HL-60/S4 treated with retinoic acid at 250 ng/mL for 4 days and 3 days (cell line): ENCODE results near the gene SNCA.

Experiments
- in situ Hi-C: fragments of 300-500 bp; cut with MboI; formaldehyde crosslinking; loops from 2 replicates; pipeline ENCODE4 v1.7.0; 2022; ENCODE audit warnings: low sequenced_read_pairs

SNCA gene

GRCh38 chr4:89836897-89837384 lies at the start of gene SNCA:
Gene SNCA, minus strand, starts transcription at chr4:89837161. Its CDS starts 1,494 bp downstream, at chr4:89835667.
- in situ Hi-C loops, result no loop called here

GRCh38 chr4:89879215-89879614 lies 42.3 kb upstream of the SNCA start:
- in situ Hi-C loops, result no loop called here

DNA sequence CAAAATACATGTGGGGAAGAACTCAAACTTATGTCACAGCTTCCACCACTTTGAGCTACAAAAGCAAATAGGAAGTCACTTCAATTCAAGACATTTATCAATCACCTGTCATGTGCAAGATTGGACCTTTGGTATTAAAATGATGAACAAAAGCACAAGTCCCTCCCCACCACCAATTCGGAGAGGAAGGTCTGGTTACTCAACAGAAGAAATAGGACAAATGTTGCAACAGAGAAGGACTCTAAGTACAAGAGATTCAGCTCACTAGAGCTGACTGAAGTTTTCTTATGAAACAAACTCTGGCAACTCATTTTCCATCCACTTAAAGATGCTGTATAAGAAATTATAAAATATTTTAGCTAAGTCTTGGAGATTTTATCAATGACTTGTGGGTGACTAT lies 41.6 kb upstream of the SNCA start:
- in situ Hi-C loops, result no loop called here

DNA sequence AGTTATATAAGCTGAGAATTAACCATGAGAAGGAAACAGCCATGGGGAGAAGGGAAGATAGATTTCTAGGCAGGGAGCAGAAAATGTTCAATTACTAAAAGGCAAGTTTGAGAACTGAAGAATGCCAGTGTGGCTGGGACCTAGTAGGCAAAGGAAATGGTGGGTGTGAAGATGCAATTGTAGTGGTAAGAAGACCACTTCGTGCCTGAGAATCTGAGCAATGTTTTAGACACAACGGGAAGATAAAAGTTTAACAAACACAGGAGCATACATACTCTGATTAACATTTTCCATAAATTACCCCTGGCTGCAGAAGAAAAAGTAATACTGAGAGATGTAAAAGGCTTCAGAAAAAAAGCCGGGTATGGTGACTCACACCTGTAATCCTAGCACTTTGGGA lies 39.6 kb upstream of the SNCA start:
- in situ Hi-C loops, result no loop called here

- in situ Hi-C loops, result no loop called here
Measured at GRCh38 chr4:89871211-89871610, 34.2 kb upstream of the SNCA start.

- in situ Hi-C loops, result no loop called here
Measured at GRCh38 chr4:89868999-89869589, 32.1 kb upstream of the SNCA start.

DNA sequence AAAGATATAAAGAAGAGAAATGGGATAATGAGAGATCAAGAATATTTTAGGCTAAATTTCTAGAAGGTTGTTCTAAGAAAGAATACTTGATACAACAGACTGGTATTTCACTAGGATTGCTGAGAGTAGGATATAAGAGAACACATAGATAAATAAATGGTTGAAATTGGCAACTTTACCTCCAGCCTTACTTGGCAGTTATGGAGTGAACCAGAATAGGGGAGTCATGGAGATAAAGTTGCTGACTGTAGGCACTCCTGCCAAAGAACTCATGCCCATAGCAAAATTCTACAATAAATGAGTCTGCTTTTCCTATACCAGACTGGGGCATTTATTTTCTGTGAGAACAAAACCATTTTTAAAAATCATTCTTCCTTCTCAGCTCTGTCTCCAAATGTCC lies 31.3 kb upstream of the SNCA start:
- in situ Hi-C loops, result no loop called here

DNA sequence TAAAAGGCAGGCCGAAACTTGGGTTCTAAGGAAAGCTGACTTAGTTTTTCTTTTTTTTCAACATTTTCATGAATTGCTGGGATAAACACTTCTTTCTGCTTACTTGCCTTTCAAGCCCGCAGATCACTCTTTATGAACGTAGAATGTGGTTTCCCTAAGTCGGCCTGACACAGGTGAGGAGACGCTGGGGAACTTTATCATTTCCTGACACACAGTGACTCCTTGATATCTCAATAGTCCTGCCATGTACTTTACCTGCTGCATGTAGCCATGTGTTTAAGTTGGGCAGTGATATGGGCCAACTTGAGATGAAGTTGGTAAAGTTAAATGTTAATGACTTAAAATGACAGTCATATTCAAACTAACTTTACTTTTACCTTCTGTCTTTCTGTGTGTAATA lies 26.6 kb upstream of the SNCA start:
- in situ Hi-C loops, result no loop called here

DNA sequence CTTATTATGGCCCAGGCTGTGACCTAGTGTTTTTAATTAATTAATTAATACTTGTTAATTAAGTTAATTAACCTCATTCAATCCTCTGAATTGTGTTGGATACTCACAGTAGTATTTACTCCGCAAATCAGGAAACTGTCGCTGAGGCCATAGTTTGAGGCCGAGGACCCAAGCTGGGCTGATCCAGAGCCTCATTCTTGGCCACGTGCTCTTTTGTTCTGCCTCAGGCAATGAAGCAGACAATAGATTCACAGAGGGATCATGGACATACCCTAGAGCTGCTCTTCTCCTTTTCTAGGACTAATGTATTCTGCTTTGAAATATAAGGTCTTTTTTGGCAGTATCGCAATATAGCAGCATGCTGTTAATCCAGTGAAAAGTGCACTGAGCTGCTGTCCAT lies 24.0 kb upstream of the SNCA start:
- in situ Hi-C loops, result no loop called here

GRCh38 chr4:89855236-89855635 lies 18.3 kb upstream of the SNCA start:
- in situ Hi-C loops, result no loop called here

- in situ Hi-C loops, result no loop called here
Measured at GRCh38 chr4:89847571-89848325, 10.8 kb upstream of the SNCA start.

DNA sequence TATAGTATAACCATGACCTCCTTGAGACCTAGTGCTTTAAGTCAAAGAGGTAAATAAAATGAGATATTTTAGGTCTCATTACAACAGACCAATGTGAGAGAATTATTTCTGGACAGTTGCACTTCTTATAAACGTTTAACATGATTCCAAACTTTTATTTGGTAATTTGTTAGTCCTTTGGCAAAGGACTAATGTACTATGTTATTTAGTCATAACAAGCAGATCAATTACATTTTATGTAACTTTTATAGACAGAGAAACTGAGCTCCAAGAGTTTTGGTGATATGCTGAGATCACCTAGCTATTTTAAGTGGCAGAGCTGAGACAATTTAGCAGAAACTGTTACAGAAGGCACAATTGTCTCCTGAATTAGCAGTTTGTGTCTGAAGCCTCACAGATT lies 2.6 kb upstream of the SNCA start:
- in situ Hi-C loops, result no loop called here

DNA sequence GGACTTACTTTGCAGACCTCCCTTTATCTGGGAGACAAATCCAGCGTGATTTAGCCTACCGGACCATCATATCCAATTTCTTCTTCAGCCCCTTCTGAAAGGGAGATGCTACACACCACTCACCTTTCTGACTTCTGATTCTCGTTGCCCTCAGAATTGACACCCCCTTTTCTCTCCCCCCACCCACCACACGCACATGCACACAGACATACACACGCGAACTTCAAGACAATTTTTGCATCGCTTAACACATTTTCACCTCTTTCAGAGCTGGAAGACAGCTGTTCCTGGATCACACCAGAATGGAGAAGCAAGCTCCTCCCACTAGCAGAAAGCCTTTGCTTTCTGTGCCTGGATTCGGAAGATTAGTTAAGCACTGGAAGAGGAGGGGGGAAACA lies 1.0 kb upstream of the SNCA start:
- in situ Hi-C loops, result no loop called here

DNA sequence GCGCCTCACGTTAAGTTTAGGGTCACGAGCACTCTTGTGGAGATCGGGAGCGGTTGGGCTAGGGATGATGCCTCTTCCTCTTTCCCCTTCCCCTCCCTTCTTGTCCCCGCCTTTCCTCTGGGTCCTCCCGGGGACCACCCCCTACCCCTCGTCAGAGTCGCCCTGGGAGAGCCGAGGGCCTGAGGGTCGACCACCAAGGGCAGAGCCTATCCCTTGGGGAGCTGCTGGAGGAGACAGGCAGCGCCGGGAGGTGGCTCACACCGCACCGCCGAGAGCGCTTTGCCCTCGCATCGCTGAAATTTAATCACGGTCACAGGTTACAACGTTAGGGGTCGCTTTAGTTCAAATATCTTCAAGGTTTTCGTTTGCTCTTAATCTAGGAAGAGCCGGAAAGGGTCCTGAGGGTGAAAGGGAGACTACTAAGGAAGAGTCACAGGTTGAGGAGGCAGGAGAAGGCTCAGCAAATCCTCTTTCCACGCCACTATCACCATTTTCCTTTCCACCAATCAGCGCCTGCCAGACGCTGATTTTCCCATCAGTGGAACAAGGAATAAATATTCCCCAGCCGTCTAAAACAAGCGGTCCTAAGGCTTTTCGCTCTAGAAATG lies 528 bp upstream of the SNCA start:
- in situ Hi-C loops, result no loop called here

DNA sequence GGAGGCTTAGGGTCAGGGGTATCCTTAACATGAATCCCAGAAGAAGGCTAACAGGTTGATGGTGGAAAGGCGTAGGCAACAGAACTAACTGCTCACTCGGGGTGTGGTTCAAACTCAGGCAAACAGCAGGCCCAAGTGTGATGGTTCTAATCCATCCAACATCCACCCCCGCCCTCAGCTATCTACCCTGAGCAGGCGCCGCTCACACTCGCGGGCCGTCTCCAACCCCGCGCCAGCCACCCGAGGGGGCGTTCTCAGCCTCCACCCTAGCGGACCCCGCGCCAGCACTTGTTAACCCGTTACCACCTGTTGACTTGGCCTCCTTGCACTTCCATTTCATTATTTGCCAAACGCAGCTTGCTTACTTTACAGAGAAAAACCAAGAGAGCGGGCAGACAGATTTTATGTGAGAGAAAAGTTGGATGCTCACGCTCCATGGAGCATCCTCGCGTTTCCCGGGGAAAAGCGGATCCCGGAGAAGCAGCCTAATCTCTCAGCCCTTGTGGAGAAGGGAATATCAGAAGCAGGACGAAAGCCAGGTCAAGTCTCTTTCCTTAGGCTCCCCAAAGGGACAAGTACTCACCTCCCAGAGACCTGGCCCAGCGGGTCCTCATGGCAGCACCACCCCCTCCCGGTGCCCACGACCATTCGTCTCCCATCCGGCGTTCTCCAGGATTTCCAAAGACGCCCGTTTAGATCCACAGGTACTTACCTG lies 773 bp downstream of the SNCA start:
- in situ Hi-C loops, result no loop called here

GRCh38 chr4:89835413-89835812 lies 1.5 kb downstream of the SNCA start:
- in situ Hi-C loops, result no loop called here

GRCh38 chr4:89834486-89835209 lies 2.3 kb downstream of the SNCA start:
- in situ Hi-C loops, result no loop called here

GRCh38 chr4:89829470-89830138 lies 7.4 kb downstream of the SNCA start:
- in situ Hi-C loops, result no loop called here

DNA sequence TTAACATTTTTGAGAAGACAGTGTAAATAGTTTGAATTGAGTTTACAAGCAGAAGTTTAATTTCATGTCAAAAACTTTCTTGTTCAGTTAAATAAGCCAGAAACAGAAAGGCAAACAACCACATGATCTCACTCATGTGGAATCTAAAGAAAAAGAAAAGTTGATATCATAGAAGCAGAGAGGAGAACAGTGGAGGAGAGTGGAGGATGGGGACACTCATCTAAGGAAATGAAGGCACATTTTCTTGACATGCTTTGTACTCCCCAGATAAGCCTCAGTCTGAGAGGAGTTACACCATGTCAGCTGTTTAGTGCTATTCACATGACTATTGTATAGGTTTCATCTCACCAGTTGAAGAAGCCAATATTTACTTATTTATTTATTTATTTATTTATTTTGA lies 13.5 kb downstream of the SNCA start:
- in situ Hi-C loops, result no loop called here

DNA sequence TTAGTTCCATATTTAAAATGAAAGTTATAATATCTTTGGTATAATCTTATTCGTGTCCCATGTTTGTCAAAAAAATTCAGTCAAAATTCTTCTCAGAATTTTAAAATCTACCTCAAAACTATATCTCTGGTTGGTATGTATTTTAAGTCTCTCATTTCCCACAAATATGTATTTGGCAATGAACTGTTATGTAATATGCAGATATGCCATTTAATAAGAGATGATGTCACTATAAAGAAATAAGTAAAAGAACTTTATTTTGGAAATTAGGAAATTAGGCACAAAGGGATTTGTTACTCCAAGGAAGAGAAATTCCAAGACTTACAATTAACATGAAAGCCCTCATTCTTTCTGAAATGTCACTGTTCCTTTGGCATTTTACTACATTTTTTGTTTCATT lies 15.3 kb downstream of the SNCA start:
- in situ Hi-C loops, result no loop called here
